ENCODE measurements around the gene KRT79.

GRCh38 chr12:52837781-52838608 is 3.9 kb upstream of the KRT79 start:
- TF ChIP-seq CTCF (IDR thresholded peaks at IDR 0.05; ENCODE audit: low read length), result no peak
- TF ChIP-seq EZH2 (IDR thresholded peaks at IDR 0.05; ENCODE audit: borderline replicate concordance, low read length), result no peak

Measured in OCI-LY1 (cell line).